ENCODE data around the gene FAM81B.

The FAM81B gene

GRCh38 chr5:95365302-95366095 lies 25.7 kb upstream of the FAM81B start:
- Histone ChIP-seq H3K36me3 (ENCODE audit: control insufficient read depth in 2 of 2, insufficient read depth in 1 of 2, low read length in 2 of 2) (no peaks in the 10 kb centered on the region), H3K4me1 (ENCODE audit: control insufficient read depth, insufficient read depth, low read length) (no peaks in the 10 kb centered on the region), H3K27ac (ENCODE audit: extremely low read depth, low read depth, low read length) (no peak overlapping the region), H3K4me3 (ENCODE audit: low read depth, low read length) (no peak overlapping the region), H3K9me3 (ENCODE audit: control insufficient read depth, insufficient read depth, low read depth, low read length) (no peaks in the 10 kb centered on the region)
- POLR2A ChIA-PET = no interaction called here
- TF ChIP-seq GLIS1 (tag by site-specific recombination; IDR thresholded peaks at IDR 0.05) = peak; percentile 18; the same call in 1 of the 2 replicates
- TF ChIP-seq, protein P1, sequence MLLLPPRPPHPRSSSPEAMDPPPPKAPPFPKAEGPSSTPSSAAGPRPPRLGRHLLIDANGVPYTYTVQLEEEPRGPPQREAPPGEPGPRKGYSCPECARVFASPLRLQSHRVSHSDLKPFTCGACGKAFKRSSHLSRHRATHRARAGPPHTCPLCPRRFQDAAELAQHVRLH (tag by site-specific recombination; IDR thresholded peaks at IDR 0.05) = no peak
- CTCF ChIA-PET = no interaction called here

DNA sequence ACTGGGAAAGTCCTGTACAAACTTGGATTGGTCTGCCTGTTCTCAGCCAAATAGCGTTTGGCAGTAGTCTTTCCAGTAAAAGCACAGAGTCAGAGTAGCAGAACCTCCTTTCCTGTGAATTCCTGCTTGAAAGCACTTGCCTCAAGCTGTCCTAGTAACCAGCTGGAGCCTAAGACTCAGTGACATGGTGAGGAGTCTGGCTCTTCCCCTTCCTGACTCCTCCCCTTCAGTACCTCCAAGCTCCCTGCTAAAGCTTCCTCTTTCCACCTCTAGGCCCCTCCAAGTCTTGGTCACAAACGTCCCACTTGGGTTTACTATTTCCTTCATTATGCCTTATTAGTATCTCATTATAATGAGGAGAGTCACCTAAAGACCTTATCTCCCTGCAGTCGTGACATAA lies 21.4 kb upstream of the FAM81B start:
- POLR2A ChIA-PET = no interaction called here
- TF ChIP-seq ZNF555 (tag by site-specific recombination; conservative IDR thresholded peaks at IDR 0.05) = no peak
- TF ChIP-seq ZFHX2 (tag by site-specific recombination; conservative IDR thresholded peaks at IDR 0.05) = no peak
- TF ChIP-seq ZNF776 (tag by site-specific recombination; IDR thresholded peaks at IDR 0.05; ENCODE audit: borderline replicate concordance) = no peak
- TF ChIP-seq, protein P2, sequence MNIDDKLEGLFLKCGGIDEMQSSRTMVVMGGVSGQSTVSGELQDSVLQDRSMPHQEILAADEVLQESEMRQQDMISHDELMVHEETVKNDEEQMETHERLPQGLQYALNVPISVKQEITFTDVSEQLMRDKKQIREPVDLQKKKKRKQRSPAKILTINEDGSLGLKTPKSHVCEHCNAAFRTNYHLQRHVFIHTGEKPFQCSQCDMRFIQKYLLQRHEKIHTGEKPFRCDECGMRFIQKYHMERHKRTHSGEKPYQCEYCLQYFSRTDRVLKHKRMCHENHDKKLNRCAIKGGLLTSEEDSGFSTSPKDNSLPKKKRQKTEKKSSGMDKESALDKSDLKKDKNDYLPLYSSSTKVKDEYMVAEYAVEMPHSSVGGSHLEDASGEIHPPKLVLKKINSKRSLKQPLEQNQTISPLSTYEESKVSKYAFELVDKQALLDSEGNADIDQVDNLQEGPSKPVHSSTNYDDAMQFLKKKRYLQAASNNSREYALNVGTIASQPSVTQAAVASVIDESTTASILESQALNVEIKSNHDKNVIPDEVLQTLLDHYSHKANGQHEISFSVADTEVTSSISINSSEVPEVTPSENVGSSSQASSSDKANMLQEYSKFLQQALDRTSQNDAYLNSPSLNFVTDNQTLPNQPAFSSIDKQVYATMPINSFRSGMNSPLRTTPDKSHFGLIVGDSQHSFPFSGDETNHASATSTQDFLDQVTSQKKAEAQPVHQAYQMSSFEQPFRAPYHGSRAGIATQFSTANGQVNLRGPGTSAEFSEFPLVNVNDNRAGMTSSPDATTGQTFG (tag by site-specific recombination; IDR thresholded peaks at IDR 0.05; ENCODE audit: borderline replicate concordance) = no peak
- TF ChIP-seq ZNF341 (tag by site-specific recombination; IDR thresholded peaks at IDR 0.05; ENCODE audit: low read depth) = no peak
- TF ChIP-seq ZNF146 (tag by site-specific recombination; IDR thresholded peaks at IDR 0.05) = no peak
- no peak for TF ChIP-seq KLF9 (tag by site-specific recombination; IDR thresholded peaks at IDR 0.05; ENCODE audit: low read depth)
- no peak for TF ChIP-seq ZNF558 (tag by site-specific recombination; IDR thresholded peaks at IDR 0.05)
- no peak for TF ChIP-seq ZNF48 (tag by site-specific recombination; IDR thresholded peaks at IDR 0.05)
- no peak for TF ChIP-seq ZFP69B (tag by site-specific recombination; IDR thresholded peaks at IDR 0.05)
- TF ChIP-seq, protein P3, sequence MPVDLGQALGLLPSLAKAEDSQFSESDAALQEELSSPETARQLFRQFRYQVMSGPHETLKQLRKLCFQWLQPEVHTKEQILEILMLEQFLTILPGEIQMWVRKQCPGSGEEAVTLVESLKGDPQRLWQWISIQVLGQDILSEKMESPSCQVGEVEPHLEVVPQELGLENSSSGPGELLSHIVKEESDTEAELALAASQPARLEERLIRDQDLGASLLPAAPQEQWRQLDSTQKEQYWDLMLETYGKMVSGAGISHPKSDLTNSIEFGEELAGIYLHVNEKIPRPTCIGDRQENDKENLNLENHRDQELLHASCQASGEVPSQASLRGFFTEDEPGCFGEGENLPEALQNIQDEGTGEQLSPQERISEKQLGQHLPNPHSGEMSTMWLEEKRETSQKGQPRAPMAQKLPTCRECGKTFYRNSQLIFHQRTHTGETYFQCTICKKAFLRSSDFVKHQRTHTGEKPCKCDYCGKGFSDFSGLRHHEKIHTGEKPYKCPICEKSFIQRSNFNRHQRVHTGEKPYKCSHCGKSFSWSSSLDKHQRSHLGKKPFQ (tag by site-specific recombination; IDR thresholded peaks at IDR 0.05) = no peak
- no peak for TF ChIP-seq ZBTB1 (tag by site-specific recombination; IDR thresholded peaks at IDR 0.05)
- TF ChIP-seq ZNF175 (tag by site-specific recombination; IDR thresholded peaks at IDR 0.05) = no peak
- TF ChIP-seq, protein P4, sequence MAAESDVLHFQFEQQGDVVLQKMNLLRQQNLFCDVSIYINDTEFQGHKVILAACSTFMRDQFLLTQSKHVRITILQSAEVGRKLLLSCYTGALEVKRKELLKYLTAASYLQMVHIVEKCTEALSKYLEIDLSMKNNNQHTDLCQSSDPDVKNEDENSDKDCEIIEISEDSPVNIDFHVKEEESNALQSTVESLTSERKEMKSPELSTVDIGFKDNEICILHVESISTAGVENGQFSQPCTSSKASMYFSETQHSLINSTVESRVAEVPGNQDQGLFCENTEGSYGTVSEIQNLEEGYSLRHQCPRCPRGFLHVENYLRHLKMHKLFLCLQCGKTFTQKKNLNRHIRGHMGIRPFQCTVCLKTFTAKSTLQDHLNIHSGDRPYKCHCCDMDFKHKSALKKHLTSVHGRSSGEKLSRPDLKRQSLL (tag by site-specific recombination; IDR thresholded peaks at IDR 0.05) = no peak
- TF ChIP-seq ZNF138 (tag by site-specific recombination; IDR thresholded peaks at IDR 0.05; ENCODE audit: borderline replicate concordance) = no peak
- H3K27ac ChIP-seq (ENCODE audit: extremely low read depth, low read depth, low read length) = no peak overlapping the region
- H3K9me3 ChIP-seq (ENCODE audit: control insufficient read depth, insufficient read depth, low read depth, low read length) = no peaks in the 10 kb centered on the region
- CTCF ChIA-PET = no interaction called here
- H3K4me1 ChIP-seq (ENCODE audit: control insufficient read depth, insufficient read depth, low read length) = no peaks in the 10 kb centered on the region
- no peaks in the 10 kb centered on the region for H3K36me3 ChIP-seq (ENCODE audit: control insufficient read depth in 2 of 2, insufficient read depth in 1 of 2, low read length in 2 of 2)
- no peak overlapping the region for H3K4me3 ChIP-seq (ENCODE audit: low read depth, low read length)

Measured in HEK293 (cell line).